ENCODE data around the gene ZNF543.

Gene ZNF543

DNA sequence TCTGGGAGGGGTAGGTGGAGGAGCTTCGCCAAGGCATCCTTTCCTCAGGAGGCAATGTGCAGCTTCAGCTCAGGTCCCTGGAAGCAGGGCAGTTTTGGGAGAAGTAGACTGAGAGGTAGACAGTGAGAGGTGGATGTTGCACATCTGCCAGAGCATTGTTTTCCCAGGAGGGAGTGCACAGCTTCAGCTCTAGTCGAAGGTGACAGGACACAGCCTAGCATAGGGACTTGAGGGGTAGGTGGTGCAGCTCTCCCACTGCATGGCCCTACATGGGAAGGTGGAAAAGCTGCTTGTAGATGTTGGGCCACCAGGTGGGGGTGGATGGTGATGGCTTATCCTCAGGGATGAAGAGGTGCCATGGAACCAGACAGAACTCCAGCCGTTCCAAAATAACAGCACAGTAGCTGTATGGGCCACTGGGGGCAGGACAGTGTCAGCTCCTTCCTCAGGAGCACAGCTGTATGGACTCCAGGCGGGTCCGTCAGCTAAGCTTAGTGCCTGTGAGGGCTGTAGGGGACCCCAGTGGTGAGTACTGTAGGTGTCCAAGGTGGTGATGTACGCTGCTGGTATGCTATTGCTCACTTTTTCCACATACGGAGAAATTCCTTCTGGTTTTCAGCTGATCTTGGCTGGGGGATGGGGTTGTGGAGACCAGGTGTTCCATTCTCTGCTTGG lies 17.4 kb upstream of the ZNF543 start:
- TF ChIP-seq, protein P1, sequence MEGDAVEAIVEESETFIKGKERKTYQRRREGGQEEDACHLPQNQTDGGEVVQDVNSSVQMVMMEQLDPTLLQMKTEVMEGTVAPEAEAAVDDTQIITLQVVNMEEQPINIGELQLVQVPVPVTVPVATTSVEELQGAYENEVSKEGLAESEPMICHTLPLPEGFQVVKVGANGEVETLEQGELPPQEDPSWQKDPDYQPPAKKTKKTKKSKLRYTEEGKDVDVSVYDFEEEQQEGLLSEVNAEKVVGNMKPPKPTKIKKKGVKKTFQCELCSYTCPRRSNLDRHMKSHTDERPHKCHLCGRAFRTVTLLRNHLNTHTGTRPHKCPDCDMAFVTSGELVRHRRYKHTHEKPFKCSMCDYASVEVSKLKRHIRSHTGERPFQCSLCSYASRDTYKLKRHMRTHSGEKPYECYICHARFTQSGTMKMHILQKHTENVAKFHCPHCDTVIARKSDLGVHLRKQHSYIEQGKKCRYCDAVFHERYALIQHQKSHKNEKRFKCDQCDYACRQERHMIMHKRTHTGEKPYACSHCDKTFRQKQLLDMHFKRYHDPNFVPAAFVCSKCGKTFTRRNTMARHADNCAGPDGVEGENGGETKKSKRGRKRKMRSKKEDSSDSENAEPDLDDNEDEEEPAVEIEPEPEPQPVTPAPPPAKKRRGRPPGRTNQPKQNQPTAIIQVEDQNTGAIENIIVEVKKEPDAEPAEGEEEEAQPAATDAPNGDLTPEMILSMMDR (IDR thresholded peaks at IDR 0.05; ENCODE audit: low read depth, low read length), result no peak
- no peak overlapping the region for H3K4me3 ChIP-seq (ENCODE audit: low read depth, low read length)

DNA sequence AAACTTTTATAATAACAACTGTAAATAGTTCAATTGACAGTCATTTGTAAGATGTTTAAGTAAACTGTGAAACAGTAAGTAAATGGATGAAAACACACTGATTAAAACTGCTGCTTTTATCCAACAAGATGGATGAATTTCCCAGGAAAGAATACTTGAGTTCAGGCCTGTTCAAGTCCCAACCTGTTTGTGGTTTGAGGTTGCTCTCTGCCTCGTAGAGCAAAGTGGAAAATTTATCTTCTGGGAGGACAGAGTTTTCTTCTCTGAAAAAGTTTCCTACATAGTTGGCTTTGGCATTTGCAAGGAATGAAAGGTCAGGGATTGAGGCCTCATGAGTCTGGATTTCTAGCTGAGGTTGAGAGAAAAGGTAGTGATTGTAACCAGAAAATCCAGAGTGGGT lies 15.2 kb upstream of the ZNF543 start:
- H3K4me3 ChIP-seq (ENCODE audit: low read depth, low read length), result no peak overlapping the region
- TF ChIP-seq, protein P1 (IDR thresholded peaks at IDR 0.05; ENCODE audit: low read depth, low read length), result no peak

DNA sequence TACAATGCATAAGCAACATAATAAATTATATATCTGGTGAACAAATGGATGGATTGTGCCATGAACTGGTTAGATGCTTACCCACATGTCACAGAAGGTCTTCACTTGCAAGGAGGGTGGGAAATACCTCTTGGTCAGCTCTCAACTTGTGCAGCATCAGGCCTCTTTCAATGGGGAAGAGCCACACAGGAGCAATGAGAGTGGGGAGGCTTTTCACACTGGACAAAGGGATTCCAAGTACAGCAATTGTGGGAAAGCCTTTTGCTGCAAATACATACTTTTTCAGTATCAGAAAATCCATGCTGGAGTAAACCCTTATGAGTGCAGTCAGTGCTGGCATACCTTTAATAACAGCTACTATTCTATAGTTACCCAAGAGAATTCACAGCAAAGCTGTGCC lies 11.8 kb upstream of the ZNF543 start:
- no peak overlapping the region for H3K4me3 ChIP-seq (ENCODE audit: low read depth, low read length)
- TF ChIP-seq, protein P1 (IDR thresholded peaks at IDR 0.05; ENCODE audit: low read depth, low read length), result no peak

DNA sequence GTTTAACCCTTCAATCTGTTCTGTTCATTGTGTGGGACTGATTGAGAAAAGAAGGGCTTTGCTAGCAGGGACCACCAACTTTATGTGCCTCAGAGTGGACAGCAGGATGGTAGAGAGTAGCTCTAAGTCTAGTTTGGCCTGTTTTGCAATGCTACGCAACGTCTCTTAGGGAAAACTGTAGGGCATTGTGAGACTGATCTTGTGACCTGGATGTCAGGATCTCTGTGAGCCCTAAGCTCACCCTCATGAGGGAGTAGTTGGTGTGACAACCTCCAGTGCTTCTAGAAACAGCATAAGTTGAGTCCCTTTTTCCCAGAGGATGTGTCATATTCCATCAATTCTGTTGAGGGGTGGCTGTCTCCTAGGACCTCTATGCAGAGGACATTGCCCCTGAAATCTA lies 9.5 kb upstream of the ZNF543 start:
- TF ChIP-seq, protein P1 (IDR thresholded peaks at IDR 0.05; ENCODE audit: low read depth, low read length), result no peak
- no peak overlapping the region for H3K4me3 ChIP-seq (ENCODE audit: low read depth, low read length)

DNA sequence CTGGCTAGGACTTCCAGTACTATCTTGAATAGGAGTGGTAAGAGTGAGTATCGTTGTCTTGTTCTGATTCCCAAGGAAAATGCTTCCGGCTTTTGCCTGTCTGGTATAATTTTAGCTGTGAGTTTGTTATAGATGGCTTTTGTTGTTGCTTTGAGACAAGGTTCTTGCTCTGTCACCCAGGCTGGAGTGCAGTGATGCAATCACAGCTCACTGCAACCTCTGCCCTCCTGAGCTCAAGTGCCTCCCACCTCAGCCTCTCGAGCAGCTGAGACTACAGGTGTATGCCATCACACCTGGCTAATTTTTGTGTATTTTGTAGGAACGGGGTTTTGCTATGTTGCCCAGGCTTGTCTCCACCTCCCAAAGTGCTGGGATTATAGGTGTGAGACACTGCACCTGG lies 6.1 kb upstream of the ZNF543 start:
- no peak overlapping the region for H3K4me3 ChIP-seq (ENCODE audit: low read depth, low read length)
- TF ChIP-seq, protein P1 (IDR thresholded peaks at IDR 0.05; ENCODE audit: low read depth, low read length), result no peak

DNA sequence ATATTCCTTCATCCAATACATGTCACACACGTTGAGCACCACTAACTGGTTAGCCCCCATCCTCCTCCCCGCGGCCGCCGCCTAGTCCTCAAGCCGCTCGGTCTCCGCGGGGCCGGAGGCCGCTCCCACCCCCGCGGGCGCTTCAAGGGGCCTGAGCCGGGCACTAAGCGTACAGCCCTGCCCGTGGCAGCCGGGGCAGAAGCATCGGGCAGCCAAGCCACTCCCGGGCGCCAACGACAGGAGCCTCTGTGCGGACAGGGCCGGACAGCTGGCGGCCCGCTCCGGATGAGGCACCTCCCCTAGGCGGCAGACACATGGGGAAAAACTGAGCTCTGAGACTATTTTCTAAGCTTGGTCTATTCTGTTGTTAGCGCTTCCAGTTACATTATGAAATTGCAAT lies 2.8 kb upstream of the ZNF543 start:
- H3K4me3 ChIP-seq (ENCODE audit: low read depth, low read length), result no peak overlapping the region
- TF ChIP-seq, protein P1 (IDR thresholded peaks at IDR 0.05; ENCODE audit: low read depth, low read length), result no peak

DNA sequence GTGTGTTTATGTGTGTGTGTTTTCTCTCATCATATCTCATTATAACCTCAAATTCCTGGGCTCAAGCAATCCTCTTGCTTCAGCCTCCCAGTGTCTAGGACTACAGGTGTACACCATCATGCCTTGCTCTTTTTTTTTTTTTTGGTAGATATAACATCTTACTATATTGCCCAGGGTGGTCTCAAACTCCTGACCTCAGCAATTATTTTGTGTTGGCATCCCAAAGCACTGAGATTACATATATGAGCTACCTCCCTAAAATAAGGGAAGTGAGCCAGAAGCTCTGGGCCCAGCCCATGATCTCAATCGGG lies 448 bp upstream of the ZNF543 start:
- TF ChIP-seq, protein P1 (IDR thresholded peaks at IDR 0.05; ENCODE audit: low read depth, low read length), result no peak
- H3K4me3 ChIP-seq (ENCODE audit: low read depth, low read length), result peak overlapping the region; percentile 92
